GM18870 (cell line): ENCODE results near the gene PDCD2L.
"Not testable (repeated sequence)": the region's sequence is repeated elsewhere in the genome, so short reads cannot be mapped to it uniquely, and the experiment has no call there.

Experiments used
- ATAC-seq: cut with Tn5 transposase; IDR thresholded peaks from one replicate; pipeline ENCODE4 v1.9.1; 2021; ENCODE audit warnings: moderate library complexity; ENCODE audit not compliant: unreplicated experiment

The PDCD2L gene

GRCh38 chr19:34404109-34404909, at the start of gene PDCD2L:
Gene PDCD2L (plus strand): TSS chr19:34404399. CDS start chr19:34404431, 32 bp downstream.
- peak; percentile 79 for ATAC-seq

- ATAC-seq, result no peak
Measured at GRCh38 chr19:34355201-34355600, 49.0 kb upstream of the PDCD2L start.

GRCh38 chr19:34356875-34357274, 47.3 kb upstream of the PDCD2L start:
- no peak for ATAC-seq

- ATAC-seq, result no peak
Measured at GRCh38 chr19:34357431-34357830, 46.8 kb upstream of the PDCD2L start.

GRCh38 chr19:34359140-34359953, 44.9 kb upstream of the PDCD2L start:
- ATAC-seq, result peak; percentile 77

- no peak for ATAC-seq
Measured at GRCh38 chr19:34359954-34360315, 44.3 kb upstream of the PDCD2L start.

GRCh38 chr19:34360354-34360909, 43.8 kb upstream of the PDCD2L start:
- ATAC-seq, result no peak

GRCh38 chr19:34362679-34363069, 41.5 kb upstream of the PDCD2L start:
- ATAC-seq, result no peak

GRCh38 chr19:34363094-34363493, 41.1 kb upstream of the PDCD2L start:
- no peak for ATAC-seq

GRCh38 chr19:34363930-34364329, 40.3 kb upstream of the PDCD2L start:
- no peak for ATAC-seq

- no peak for ATAC-seq
Measured at GRCh38 chr19:34364462-34364829, 39.8 kb upstream of the PDCD2L start.

GRCh38 chr19:34364830-34365462, 39.3 kb upstream of the PDCD2L start, which contains the start of gene GPI:
Gene GPI (plus strand): TSS chr19:34365196. CDS start chr19:34365267, 71 bp downstream.
- ATAC-seq, result no peak

GRCh38 chr19:34365463-34366401, 38.5 kb upstream of the PDCD2L start:
- no peak for ATAC-seq

GRCh38 chr19:34366738-34367623, 37.2 kb upstream of the PDCD2L start:
- ATAC-seq, result no peak

- ATAC-seq, result no peak
Measured at GRCh38 chr19:34367624-34367957, 36.6 kb upstream of the PDCD2L start.

GRCh38 chr19:34368338-34368737, 35.9 kb upstream of the PDCD2L start:
- ATAC-seq, result no peak

GRCh38 chr19:34369166-34369565, 35.0 kb upstream of the PDCD2L start:
- not testable (repeated sequence) for ATAC-seq

- ATAC-seq, result no peak
Measured at GRCh38 chr19:34370117-34370516, 34.1 kb upstream of the PDCD2L start.

- ATAC-seq, result no peak
Measured at GRCh38 chr19:34370983-34371382, 33.2 kb upstream of the PDCD2L start.
